ENCODE measurements around the gene CREB3L1.

The CREB3L1 gene

DNA sequence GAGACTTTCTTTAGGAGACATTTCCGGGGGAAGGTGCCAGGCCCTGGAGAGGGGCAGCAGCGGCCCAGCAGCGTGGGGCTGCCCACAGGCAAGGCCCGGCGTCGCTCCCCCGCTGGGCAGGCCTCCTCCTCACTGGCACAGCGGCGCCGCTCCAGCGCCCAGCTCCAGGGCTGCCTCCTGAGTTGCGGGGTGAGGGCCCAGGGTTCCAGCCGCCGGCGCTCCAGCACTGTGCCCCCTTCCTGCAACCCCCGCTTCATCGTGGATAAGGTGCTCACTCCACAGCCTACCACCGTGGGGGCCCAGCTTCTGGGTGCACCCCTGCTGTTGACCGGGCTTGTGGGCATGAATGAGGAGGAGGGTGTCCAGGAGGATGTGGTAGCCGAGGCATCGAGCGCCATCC lies 88.8 kb downstream of the CREB3L1 start:
- TF ChIP-seq, protein P1, sequence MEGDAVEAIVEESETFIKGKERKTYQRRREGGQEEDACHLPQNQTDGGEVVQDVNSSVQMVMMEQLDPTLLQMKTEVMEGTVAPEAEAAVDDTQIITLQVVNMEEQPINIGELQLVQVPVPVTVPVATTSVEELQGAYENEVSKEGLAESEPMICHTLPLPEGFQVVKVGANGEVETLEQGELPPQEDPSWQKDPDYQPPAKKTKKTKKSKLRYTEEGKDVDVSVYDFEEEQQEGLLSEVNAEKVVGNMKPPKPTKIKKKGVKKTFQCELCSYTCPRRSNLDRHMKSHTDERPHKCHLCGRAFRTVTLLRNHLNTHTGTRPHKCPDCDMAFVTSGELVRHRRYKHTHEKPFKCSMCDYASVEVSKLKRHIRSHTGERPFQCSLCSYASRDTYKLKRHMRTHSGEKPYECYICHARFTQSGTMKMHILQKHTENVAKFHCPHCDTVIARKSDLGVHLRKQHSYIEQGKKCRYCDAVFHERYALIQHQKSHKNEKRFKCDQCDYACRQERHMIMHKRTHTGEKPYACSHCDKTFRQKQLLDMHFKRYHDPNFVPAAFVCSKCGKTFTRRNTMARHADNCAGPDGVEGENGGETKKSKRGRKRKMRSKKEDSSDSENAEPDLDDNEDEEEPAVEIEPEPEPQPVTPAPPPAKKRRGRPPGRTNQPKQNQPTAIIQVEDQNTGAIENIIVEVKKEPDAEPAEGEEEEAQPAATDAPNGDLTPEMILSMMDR (IDR thresholded peaks at IDR 0.05; ENCODE audit: control insufficient read depth, insufficient read depth, low read depth, low read length, missing control alignments), result no peak
- DNase-seq (ENCODE audit: low read depth), result no peak
- H3K4me3 ChIP-seq (ENCODE audit: control insufficient read depth, low read depth, low read length), result no peak overlapping the region

DNA sequence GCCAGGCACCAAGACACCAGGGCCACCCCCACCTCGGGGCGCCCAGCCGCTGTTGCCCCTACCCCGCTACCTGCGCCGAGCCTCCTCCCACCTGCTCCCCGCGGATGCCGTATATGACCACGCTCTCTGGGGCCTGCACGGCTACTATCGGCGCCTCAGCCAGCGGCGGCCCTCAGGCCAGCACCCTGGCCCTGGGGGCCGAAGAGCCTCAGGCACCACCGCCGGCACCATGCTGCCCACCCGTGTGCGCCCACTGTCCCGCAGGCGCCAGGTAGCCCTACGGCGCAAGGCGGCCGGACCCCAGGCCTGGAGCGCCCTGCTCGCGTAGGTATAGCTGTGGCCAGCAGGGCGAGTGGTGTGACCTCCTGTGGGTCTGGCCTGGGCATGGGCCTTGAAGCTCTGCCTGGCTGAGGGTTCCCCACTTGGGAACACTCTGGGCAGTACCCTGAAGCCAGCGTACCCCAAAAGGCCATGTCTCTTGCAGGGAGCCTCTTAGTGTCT lies 89.2 kb downstream of the CREB3L1 start:
- TF ChIP-seq, protein P1 (IDR thresholded peaks at IDR 0.05; ENCODE audit: control insufficient read depth, insufficient read depth, low read depth, low read length, missing control alignments), result no peak
- no peak for DNase-seq (ENCODE audit: low read depth)
- no peak overlapping the region for H3K4me3 ChIP-seq (ENCODE audit: control insufficient read depth, low read depth, low read length)

DNA sequence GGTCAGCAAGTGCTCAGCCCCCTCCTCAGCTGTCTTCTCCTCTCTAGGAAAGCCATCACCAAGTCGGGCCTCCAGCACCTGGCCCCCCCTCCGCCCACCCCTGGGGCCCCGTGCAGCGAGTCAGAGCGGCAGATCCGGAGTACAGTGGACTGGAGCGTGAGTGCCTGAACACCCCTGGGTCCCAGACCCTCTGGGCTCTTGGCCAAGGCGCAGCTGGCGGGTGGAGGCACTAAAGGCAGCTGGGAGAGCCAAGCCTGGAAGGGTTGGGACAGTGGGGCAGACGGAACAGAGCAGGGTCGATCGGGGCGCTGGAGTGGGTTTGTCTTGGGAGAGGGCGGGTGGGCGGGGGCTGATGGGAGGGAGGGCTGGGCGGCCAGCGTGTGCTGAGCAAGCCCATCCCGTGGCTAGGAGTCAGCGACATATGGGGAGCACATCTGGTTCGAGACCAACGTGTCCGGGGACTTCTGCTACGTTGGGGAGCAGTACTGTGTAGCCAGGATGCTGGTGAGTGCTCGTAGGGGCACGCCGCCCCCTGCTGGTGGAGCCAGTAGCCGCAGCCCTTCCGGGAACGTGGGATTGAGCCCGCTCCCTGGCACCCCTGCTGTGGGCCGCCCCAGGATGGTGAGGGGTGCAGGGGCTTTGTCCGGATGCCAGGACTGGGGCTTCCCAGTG lies 89.9 kb downstream of the CREB3L1 start:
- TF ChIP-seq, protein P1 (IDR thresholded peaks at IDR 0.05; ENCODE audit: control insufficient read depth, insufficient read depth, low read depth, low read length, missing control alignments), result peak; percentile 88
- no peak overlapping the region for H3K4me3 ChIP-seq (ENCODE audit: control insufficient read depth, low read depth, low read length)
- no peak for DNase-seq (ENCODE audit: low read depth)

DNA sequence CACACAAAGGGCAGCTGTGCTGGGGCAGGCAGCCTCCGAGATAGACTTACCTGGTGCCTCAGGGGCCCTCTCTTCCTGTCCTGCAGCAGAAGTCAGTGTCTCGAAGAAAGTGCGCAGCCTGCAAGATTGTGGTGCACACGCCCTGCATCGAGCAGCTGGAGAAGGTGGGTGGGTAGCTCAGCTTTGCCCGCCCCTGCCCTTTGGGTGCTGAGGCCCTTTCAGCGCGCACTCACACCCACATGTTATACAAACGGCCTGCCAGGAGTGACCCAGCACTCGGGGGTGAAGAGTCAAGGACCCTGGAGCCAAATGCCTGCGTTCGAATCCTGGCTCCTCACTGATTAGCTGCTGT lies 90.4 kb downstream of the CREB3L1 start:
- TF ChIP-seq, protein P1 (IDR thresholded peaks at IDR 0.05; ENCODE audit: control insufficient read depth, insufficient read depth, low read depth, low read length, missing control alignments), result no peak
- no peak for DNase-seq (ENCODE audit: low read depth)
- no peak overlapping the region for H3K4me3 ChIP-seq (ENCODE audit: control insufficient read depth, low read depth, low read length)

DNA sequence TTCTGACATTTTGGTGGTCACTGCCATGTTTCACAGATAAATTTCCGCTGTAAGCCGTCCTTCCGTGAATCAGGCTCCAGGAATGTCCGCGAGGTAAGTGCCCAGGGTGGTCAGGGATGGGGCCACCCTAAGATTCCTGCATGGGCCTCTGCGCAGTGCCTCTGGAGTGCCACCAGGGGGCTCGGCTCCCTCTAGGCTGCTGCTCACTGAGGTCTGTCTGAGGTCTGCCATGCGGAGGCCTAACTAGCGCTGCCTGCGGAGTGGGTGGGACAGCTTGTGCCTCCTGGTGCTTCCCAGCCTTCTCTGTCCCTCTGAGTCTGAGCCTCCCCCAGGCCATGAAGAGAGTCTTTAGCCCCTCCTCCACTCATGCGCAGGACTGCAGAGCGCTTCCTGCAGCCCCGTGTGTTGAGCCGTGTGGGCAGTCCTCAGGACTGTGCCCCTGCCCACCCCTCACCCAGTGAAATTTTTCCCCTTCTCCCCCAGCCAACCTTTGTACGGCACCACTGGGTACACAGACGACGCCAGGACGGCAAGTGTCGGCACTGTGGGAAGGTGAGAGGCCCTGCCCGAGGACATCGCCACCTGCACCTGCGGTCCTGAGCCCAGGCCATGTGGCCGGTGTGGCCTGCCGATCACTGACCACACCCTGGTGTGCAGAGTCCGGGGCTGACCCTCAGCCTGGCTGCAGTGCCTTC lies 92.1 kb downstream of the CREB3L1 start:
- TF ChIP-seq, protein P1 (IDR thresholded peaks at IDR 0.05; ENCODE audit: control insufficient read depth, insufficient read depth, low read depth, low read length, missing control alignments), result peak; percentile 96
- no peak overlapping the region for H3K4me3 ChIP-seq (ENCODE audit: control insufficient read depth, low read depth, low read length)
- DNase-seq (ENCODE audit: low read depth), result no peak

DNA sequence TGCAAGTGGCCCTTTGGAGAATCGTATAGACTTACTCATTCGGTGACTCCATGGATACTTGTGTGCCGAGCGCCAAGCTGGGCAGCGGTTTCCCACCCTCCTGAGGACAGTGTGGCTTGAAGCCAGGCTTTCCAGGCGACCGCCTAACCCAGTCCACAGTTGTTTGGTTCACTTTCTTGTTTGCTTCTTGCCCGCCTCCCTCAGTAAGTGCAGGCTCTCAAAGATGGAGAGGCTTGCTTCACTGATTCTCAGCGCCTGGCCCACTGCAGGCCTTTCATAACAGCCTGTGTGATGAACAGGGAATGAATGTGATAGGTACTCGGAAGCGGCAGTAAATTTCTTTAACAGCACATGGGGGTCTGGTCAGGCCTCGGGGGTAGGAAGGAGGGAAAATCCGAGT lies 92.8 kb downstream of the CREB3L1 start:
- no peak for DNase-seq (ENCODE audit: low read depth)
- TF ChIP-seq, protein P1 (IDR thresholded peaks at IDR 0.05; ENCODE audit: control insufficient read depth, insufficient read depth, low read depth, low read length, missing control alignments), result no peak
- H3K4me3 ChIP-seq (ENCODE audit: control insufficient read depth, low read depth, low read length), result no peak overlapping the region
